ENCODE measurements around the gene UMODL1.

UMODL1 gene

DNA sequence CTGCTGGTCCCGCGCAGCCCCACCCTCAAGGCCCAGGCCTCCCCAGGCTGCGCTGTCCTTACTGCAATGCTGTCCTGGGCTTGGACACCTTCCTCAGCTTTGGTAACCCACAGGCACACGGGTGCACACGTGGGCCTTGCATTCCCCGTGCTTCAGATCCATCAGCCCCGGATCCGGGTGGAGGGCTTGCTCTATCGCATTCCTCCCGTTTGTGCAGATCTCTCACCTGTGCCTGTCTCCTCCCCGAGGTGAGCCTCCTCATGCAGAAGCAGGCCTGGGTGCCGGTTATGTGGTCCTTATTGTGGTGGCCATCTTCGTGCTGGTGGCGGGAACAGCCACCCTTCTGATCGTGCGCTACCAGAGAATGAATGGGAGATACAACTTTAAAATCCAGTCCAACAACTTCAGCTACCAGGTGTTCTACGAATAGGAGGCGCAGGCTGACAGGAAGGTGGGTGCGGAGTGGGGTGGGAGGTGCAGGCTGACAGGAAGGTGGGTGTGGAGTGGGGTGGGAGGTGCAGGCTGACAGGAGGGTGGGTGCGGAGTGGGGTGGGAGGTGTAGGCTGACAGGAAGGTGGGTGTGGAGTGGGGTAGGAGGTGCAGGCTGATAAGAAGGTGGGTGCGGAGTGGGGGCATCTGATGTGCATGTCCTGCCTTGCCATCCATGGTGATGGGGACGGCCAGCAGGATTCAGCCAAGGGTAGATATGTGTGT lies 66.2 kb downstream of the UMODL1 start:
- no peak for DNase-seq

DNA sequence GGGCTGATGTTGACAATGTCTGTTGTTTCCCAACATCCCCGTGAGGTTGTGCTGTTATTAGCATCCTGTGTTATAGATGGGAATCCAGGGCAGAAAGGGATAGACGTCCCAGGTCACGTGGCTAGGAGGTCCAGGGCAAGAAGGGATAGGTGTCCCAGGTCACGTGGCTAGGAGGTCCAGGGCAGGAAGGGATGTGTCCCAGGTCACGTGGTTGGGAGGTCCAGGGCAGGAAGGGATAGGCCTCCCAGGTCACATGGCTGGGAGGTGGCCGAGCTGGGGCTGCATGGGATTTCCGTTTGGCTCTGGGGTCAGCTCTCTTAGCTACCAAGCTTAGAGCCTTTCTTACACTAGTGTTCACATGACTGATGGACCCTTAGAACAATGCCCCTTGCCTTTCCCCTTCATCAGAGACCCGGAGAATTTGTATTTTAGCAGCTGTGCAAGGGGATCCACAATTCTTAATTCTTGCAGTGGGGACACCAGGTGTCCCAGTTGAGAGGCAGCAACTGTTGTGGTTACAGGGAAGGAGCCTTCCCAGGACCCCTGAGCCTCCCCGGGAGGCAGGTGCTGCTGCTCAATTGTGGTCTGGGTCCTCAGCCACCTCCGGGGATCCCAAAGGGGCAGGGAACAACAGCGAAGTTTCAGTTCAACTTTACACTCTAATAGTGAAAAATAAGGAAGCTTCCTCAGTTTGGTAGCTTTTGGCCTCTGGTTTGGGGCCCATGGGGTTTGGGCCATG lies 69.2 kb downstream of the UMODL1 start:
- DNase-seq = no peak

DNA sequence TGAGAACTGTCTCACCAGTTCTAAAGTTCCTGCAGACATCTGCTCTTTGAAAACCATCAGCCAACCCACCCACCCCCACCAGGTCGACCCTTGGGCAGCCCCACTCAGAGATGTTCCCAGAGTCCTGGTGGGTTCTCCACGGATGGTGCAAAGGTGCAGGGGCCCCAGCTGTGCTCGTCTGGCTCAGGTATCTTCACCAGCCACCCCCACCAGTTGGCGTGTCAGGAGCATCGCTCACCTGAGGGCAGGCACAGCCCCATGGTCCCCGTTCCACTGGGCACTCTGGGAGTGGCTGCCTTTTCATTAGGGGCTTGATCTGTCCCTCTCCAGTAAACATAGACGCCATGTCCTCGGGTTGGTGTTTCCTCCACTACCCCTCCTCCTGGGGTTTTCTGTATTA lies 70.5 kb downstream of the UMODL1 start:
- no peak for DNase-seq

DNA sequence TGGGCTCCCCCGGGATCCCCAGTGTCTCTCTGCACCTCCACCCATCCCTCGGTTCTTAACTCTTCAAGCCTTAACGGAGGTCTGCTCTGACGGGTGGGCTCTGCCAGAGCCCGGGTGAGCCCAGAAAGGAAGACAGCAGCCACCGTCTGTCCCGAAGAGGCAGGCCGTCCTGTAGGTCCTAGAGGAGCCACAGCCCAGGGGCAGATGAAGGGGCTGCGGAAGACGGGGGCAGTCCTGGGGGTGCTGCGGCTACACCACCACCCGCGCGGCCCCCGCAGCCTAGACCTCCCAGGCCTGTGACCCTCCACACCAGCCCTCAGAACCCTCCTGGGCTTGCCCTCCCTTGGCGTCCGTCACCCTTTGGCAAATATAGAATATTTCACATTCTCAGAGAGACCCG lies 71.0 kb downstream of the UMODL1 start:
- DNase-seq = no peak

DNA sequence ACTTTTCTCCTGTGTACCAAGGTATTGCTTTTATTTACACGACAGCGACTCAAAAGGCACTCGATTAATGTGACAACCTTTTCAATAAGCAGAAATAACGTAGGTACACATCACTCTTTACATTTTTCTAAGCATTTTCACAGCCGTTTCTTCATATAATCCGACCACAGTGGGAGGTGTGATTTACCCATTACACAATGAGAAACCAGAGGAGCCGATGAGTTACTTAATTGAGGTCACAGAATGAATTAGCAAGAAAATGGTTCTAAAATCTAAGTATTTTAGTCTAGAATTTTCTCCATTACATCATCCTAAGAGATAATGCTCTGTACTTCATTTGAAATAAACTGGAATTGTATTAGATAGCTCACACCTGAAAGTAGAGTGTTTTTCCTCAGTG lies 71.5 kb downstream of the UMODL1 start:
- no peak for DNase-seq

DNA sequence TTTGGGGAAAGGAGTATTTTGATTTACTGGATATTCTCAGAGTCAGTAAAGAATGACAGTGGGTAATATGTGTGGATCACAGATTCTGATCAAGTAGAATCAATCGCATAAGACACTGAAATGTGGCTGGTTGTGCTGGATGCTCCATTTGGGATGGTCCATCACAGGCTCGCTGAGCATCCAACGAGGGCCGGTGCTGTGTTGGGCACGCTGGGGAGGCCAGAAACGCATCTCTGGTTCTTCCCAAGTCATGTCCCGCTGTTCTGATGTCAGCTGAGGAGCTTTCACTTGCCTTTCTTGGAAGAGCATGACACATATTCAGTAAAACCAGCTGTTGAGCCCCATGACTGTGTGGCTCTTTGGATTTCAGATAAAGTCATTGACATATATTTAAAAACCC lies 72.0 kb downstream of the UMODL1 start:
- DNase-seq = no peak

DNA sequence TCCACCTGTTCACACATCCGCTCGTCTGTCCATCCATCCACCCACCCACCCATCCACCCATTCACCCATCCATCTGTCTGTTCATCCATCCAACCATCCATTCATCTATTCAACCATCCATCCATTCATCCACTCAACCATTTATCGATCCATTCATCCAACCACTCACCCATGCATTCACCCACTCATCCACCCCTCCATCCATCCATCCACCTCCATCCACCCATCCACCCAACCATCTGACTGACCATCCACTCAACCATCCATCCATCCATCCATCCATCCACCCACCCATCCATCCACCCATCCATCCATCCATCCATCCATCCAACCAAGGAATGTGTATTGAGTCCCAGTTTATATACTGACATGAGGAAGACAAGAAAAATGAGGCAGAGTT lies 73.1 kb downstream of the UMODL1 start:
- no peak for DNase-seq

DNA sequence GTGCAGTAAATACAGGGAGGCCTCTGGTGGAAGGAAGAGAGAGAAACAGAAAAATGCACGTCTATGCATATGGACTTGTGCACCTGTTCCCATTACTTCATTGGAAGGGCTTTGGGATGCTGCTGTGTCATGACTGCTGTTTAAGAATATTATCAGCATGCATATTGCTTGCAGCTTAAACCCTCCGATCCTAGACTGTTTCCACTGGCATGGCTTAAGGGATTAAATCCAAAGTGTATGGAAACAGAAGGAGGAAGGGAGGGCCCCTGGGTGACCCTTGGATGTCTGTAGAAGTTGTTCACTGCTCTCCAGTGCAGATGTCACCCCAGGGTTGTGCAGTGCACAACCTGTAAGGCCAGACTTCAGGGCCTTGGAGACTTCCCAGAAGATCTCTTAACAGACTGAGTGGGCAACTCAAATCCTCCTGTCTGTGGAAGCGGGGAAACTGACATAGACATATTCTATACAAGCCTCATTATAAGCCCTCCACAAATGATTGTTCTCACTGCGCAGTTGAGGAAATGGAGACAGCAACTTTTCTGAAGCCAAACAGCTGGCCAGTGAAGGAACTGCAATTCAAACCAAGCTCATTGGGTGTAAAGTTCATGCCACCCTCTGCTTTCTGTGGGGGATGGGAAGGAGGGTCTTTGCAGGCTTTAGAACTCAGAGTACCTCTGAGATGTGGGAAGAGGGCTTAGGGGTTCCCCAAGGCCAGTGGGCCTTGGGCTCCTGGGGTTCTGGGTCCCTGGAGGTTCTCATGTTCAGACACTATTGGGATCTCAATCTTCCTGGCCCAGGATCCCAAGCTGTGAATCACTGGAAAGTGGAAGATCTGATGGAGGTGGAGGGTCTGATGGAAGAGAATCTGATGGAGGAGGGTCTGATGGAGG lies 73.8 kb downstream of the UMODL1 start:
- DNase-seq = no peak

DNA sequence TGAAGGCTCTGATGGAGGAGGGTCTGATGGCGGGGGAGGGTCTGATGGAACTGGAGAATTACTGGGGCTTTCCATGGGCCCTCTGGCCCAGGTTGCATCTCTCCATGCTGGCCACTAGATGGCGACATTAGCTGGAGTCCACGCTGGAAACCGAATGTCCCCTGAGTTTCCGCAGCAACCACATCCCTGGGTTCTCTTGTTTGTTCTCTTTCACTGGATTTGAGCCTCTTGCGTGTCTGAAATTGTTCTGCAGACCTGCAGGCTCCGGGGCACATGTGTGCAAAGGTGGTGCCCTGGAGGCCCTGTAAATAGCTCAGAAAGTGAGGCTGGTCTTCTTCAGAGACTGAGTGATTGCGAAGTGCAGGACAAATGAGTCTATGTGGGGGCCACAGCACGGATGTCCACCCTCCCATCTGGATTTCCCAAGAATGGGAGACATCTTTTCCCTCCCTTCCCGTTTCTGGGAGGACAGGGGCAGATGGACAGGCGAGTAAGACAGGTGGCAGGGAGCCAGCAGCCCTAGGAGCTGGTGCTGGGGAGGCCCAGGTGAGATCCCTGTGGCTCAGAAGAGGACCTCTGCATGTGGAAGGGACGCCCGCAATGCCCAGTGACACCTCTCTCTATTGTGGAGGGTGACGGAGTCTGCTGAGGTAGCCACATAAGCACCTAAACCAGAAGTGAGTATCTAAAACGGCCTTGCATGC lies 74.6 kb downstream of the UMODL1 start:
- peak; percentile 20 to 40 (median 23) for DNase-seq

DNA sequence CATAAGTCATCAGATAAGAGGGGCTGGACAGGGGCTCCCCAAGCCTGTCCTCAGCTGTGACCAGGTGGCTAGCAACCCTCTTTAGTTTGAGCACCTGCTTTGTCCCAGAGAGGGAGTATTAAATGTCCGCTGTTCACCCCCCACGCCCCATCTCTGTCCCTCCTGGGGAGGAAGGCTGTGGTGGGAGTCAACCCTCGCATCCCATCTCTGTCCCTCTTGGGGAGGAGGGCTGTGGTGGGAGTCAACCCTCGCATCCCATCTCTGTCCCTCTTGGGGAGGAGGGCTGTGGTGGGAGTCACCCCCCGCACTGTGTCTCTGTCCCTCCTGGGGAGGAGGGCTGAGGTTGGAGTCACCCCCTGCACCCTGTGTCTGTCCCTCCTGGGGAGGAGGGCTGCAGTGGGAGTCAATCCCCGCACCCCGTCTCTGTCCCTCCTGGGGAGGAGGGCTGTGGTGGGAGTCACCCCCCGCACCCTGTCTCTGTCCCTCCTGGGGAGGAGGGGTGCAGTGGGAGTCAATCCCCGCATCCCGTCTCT lies 75.2 kb downstream of the UMODL1 start:
- DNase-seq = no peak

DNA sequence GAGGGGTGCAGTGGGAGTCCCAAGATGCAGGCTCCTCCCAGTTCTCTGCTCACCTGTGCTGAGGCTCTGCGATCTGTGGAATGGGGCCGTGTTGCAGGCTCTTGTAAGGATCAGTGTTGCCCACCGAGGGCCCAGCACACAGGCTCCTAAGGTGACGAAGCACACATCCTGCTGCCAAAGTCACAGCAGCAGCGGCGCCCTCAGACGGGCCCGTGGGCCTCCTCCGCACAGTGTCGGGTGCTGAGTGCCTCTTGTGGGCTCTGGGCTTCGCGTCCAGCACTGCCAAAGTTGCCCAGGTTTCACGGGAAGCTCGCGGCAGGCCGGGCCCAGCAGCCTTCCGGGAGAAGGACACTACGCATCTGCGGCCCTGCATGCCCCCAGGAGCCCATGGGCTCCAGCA lies 75.7 kb downstream of the UMODL1 start:
- no peak for DNase-seq

DNA sequence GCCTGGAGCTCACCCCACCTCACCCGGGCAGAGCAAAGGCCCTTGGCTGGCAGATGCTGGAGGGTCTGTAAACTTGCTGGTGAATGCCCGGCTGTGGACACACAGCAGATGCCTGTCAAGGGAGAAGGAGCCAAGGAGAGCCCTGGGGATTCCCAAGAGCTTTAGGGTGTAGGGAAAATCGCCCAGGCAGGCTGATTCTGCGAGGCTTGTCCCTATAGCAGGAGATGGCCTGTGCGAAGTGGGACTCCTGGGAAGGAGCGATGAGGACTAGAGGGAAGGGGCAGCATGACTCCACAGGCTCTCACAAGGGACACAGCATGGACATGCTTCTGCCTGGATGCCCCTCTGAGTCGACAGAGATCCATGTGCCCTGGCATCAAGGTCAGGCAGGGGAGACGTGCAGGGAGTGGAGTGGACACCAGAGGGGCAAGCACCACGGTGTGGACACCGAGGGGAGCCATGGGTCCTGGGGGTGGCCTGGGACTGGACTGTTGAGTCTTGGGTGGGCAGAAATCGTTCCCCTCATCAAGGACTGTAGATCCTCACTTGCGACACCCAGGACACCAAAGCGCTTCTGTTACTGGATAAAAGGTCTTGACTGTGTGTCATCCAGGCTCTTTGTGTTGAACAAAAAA lies 76.4 kb downstream of the UMODL1 start:
- DNase-seq = no peak

DNA sequence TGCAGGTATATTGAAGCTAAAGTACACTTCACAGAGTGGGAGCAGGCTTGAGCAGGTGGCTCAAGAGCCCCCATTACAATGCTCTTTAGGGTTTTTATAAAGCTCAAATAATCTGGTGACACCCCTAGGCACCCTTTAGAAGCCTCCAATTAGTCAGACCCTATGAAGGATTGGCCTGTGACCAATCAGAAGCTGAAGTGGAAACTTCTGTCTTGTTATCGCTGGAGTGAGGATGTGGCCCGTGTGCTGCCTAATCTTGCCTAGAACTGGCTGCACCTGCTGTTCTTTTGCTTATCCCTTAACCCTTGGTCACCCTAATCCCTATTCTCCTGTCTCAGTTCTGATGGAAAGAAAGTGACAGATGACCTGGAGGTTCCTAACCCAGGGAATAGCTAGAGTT lies 77.0 kb downstream of the UMODL1 start:
- no peak for DNase-seq

DNA sequence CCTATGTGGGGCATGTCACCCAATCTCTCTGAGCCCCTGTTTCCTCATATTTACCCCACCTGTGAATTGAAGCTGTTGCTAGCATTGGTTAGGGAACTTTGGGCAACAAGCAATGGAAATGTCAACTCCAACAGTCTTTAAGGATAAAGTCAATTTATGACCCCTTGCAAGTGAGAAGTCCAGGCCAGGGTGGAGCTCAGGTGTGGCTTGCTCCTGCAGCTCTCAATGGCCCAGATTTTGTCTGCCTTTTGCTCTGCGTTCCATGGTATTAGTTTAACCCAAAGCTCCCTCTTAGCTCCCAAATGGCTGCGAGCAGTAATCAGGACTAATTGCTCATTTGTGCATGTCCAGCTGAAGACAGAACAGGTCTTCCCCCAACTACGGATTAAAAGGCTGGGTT lies 77.5 kb downstream of the UMODL1 start:
- DNase-seq = no peak

DNA sequence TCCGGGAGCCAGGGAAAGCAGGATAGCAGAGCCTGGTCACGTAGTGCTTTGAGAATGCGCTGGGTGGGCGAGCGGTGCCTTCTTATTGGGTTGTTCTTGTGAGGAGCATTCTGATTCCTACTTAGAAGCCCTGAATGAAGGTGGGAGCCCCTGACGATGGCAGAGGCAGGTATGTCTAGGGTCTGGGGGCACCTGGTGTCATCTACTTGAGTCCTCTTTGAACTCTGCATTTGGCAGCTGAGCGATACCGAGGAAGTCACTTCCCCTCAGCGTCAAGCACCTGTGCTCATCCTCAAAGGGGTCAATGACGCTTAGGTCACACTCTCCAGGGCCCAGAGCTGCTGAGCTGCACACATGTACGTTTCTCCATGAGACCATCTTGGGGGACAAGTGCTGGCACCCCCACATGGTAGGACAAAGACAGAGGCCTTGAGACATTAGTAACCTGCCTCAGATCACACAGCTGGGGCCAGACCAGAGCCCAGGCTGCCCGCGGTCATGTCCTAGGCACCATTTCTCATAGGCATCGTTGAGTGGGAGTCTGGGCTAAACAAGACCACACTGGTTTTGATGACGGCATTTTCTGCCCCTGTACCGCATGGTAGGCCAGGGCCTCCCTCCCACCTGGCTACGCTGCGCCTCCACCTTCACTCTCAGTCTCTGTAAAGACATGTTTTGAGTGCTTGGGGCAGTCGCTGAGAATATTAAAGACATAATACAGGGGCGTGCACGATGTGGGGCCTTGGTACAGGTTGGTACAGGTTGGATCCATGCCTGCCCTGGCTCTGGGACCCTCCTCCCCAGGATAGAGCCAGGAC lies 78.7 kb downstream of the UMODL1 start:
- DNase-seq = no peak

DNA sequence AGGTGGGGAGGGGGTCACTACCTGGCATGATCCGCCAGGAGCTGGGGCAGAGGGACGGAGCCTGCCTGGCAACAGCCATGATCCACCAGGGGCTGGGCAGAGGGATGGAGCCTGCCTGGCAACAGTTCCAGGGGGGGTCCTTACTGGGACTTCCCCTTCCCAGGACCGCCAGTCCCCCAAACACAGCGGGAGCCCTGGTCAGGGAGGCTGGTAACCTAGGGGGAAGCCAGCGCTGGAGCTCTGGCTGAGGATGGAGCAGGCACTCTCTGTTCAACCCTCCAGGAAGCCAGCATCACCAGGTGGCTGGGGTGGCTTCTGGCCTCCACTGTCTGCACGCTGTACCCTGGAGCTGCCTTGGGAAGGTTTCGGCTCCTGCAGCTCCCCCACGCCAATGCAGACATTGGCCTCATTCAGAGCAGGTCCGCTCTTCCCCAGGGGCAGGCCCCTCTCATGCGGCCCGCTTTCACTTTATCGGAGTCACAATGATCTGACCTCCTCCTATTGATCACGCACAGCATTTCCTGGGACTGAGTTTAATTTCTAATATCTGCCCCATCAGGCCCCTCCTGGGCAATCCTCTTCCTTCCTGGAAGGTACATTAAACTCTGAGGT lies 79.5 kb downstream of the UMODL1 start:
- no peak for DNase-seq

DNA sequence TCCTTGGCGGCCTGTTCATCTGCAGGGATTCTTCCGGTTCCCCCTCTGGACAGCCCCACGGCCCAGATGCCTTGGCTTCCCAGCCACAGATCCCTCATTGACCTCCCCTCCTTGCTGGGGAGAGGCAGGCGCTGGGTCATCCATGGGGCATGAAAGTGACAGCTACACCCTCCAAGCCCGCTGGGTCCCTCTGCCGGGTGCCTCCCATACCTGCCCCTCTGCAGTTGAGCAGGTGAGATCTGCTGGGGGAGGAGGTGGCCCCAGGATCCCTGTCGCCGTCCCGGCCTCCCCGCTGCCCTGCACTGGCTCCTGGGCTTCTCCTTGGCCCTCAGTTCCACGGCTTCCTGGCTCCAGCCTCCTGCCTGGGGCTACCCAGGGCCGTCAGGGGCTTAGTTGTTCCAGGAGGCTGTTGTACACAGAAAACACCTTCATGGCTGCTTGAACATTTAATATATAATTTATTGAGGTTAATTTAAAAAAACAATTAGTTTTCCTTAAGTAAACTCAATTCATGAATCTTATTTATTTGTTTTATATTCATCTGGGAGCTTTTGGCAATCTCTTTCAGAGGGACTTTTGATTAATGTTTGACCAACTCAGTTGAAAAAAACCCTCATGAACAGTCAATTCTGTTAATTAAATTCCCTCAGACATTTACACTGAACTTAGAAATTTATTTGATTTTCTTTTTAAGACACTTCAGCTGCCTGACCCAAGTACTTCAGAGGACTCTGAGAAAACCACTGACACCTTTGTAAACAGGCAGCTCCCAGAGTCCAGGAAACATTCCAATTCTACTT lies 80.2 kb downstream of the UMODL1 start:
- DNase-seq = no peak

DNA sequence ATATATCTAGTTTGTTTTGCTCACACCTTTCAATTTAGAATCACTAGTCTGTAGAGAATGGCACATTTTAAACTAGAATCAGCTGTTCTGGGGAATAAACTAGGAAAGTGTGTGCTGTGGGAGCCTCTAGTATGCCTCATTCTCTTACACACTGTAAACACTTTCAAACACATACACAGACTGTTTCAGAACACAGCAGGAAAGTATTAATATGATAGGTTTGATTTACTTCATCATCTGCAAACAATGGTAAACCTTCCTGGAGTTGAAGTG lies 80.8 kb downstream of the UMODL1 start:
- DNase-seq = no peak

DNA sequence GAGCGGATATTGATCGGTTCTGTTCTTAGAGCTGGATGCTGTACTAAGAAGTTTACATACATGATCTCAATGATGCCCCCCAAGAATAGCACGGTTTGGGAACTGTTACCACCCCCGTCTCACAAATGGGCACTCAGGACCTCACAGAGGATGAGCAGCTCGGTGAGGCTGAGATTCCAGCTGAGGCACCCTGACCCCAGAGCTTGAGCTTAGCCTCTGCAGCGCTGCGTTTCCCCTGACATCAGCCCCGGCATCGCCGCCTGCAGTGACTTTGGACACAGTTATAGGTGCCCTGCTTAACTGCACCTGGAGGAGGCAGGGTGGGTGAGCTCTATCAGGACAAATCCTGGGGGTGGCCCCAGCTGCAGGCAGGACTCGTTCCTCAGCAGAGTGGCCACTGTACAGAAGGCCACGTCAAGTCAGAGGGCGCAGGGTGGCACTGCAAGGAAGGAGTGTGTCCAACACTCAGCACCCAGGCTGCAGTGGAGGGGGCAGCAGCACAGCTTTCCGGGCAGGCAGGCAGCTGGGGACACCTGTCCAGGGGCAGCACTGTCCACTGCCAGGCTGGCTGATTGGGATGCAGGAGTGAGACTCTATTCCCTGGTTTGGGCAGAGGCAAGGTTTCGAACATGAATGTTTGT lies 82.0 kb downstream of the UMODL1 start:
- DNase-seq = no peak

DNA sequence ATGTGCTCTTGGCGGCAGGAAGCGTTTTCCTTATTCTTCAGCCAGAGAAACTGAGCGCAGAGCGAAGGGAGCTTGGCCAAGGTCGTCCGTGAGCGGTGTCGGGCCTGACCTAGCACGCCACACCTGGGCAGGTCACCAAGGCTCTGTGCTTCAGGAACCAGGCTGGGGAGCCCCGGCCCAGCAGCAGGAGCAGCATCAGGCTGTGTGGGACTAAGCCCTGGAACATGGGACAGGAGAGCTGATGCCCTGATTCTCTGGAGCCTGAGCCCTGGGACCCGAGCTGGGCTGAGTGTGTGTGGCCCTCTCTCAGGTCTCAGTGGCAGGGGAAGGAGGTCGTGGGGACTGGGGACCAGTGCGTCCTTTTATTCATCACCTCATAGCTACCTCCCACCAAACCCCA lies 82.6 kb downstream of the UMODL1 start:
- DNase-seq = no peak
